HUES48 (cell line): ENCODE measurements around the gene UNKL.

Experiments used
- H3K27ac ChIP-seq: one replicate; pipeline ENCODE4 v1.7.0; 2013; ENCODE audit warnings: low read depth, low read length, inconsistent platforms
- H3K27me3 ChIP-seq: 2 replicates; pipeline ENCODE4 v1.6.1; 2013; ENCODE audit warnings: mild to moderate bottlenecking, low read length; ENCODE audit not compliant: control insufficient read depth, insufficient read depth
- H3K36me3 ChIP-seq: 2 replicates; pipeline ENCODE4 v1.6.1; 2013; ENCODE audit warnings: low read length; ENCODE audit not compliant: control insufficient read depth, insufficient read depth
- H3K4me1 ChIP-seq: 2 replicates; pipeline ENCODE4 v1.6.1; 2013; ENCODE audit warnings: mild to moderate bottlenecking, low read length; ENCODE audit not compliant: control insufficient read depth, insufficient read depth
- H3K4me3 ChIP-seq: 2 replicates; pipeline ENCODE4 v1.5.1; 2013; ENCODE audit warnings: mild to moderate bottlenecking, low read depth, low read length
- H3K9ac ChIP-seq: 2 replicates; pipeline ENCODE4 v1.6.1; 2013; ENCODE audit warnings: mild to moderate bottlenecking, low read depth, low read length, moderate library complexity
- H3K9me3 ChIP-seq: 2 replicates; pipeline ENCODE4 v1.6.1; 2013; ENCODE audit warnings: low read length; ENCODE audit not compliant: control insufficient read depth, insufficient read depth

The UNKL gene

GRCh38 chr16:1429631-1430030, 15.1 kb upstream of the UNKL start:
- Histone ChIP-seq H3K27me3 (no peaks in the 10 kb centered on the region), H3K27ac (no peak overlapping the region), H3K4me1 (no peaks in the 10 kb centered on the region), H3K9me3 (no peaks in the 10 kb centered on the region), H3K9ac (no peak overlapping the region), H3K4me3 (no peak overlapping the region), H3K36me3 (no peaks in the 10 kb centered on the region)

GRCh38 chr16:1429012-1429411, 14.5 kb upstream of the UNKL start:
- Histone ChIP-seq H3K4me1 (no peaks in the 10 kb centered on the region), H3K36me3 (no peaks in the 10 kb centered on the region), H3K27ac (no peak overlapping the region), H3K9ac (no peak overlapping the region), H3K9me3 (no peaks in the 10 kb centered on the region), H3K27me3 (no peaks in the 10 kb centered on the region), H3K4me3 (no peak overlapping the region)

- Histone ChIP-seq H3K9me3 (no peaks in the 10 kb centered on the region), H3K27ac (no peak overlapping the region), H3K9ac (no peak overlapping the region), H3K4me1 (no peaks in the 10 kb centered on the region), H3K36me3 (no peaks in the 10 kb centered on the region), H3K4me3 (no peak overlapping the region), H3K27me3 (no peaks in the 10 kb centered on the region)
These were observed 14.0 kb upstream of the UNKL start for GRCh38 chr16:1428511-1428910.

- Histone ChIP-seq H3K4me1 (no peaks in the 10 kb centered on the region), H3K27ac (no peak overlapping the region), H3K4me3 (no peak overlapping the region), H3K36me3 (no peaks in the 10 kb centered on the region), H3K27me3 (no peaks in the 10 kb centered on the region), H3K9me3 (no peaks in the 10 kb centered on the region), H3K9ac (peak overlapping the region; percentile 12; the same call in 1 of the 2 replicates)
These were observed 13.3 kb upstream of the UNKL start for GRCh38 chr16:1427473-1428461.

GRCh38 chr16:1426734-1427471, 12.4 kb upstream of the UNKL start:
- Histone ChIP-seq H3K4me3 (no peak overlapping the region), H3K27ac (no peak overlapping the region), H3K9me3 (no peaks in the 10 kb centered on the region), H3K36me3 (no peaks in the 10 kb centered on the region), H3K27me3 (no peaks in the 10 kb centered on the region), H3K9ac (no peak overlapping the region), H3K4me1 (no peaks in the 10 kb centered on the region)

GRCh38 chr16:1425616-1426370, 11.3 kb upstream of the UNKL start:
- H3K4me1 ChIP-seq, result no peaks in the 10 kb centered on the region
- no peaks in the 10 kb centered on the region for H3K36me3 ChIP-seq
- no peak overlapping the region for H3K4me3 ChIP-seq
- no peaks in the 10 kb centered on the region for H3K9me3 ChIP-seq
- no peak overlapping the region for H3K27ac ChIP-seq
- no peaks in the 10 kb centered on the region for H3K27me3 ChIP-seq
- no peak overlapping the region for H3K9ac ChIP-seq

- Histone ChIP-seq H3K4me1 (0 out of 2 replicates have a peak, but pooled peaks cover 5% of the 10 kb centered on the region), H3K36me3 (no peaks in the 10 kb centered on the region), H3K9me3 (no peaks in the 10 kb centered on the region), H3K27ac (no peak overlapping the region), H3K4me3 (no peak overlapping the region), H3K9ac (no peak overlapping the region), H3K27me3 (no peaks in the 10 kb centered on the region)
These were observed 9.5 kb upstream of the UNKL start for GRCh38 chr16:1424028-1424427.

- Histone ChIP-seq H3K4me3 (no peak overlapping the region), H3K9me3 (no peaks in the 10 kb centered on the region), H3K27me3 (no peaks in the 10 kb centered on the region), H3K36me3 (no peaks in the 10 kb centered on the region), H3K9ac (no peak overlapping the region), H3K27ac (no peak overlapping the region), H3K4me1 (0 out of 2 replicates have a peak, but pooled peaks cover 5% of the 10 kb centered on the region)
These were observed 7.6 kb upstream of the UNKL start for GRCh38 chr16:1422076-1422475.

- 0 out of 2 replicates have a peak, but pooled peaks cover 5% of the 10 kb centered on the region for H3K4me1 ChIP-seq
- peak overlapping the region; percentile 97 for H3K4me3 ChIP-seq
- H3K9me3 ChIP-seq, result no peaks in the 10 kb centered on the region
- H3K9ac ChIP-seq, result peak overlapping the region; percentile 85
- peak overlapping the region; percentile 76 for H3K27ac ChIP-seq
- H3K27me3 ChIP-seq, result no peaks in the 10 kb centered on the region
- no peaks in the 10 kb centered on the region for H3K36me3 ChIP-seq
These were observed 5.6 kb upstream of the UNKL start for GRCh38 chr16:1420111-1420539.

- H3K9me3 ChIP-seq, result no peaks in the 10 kb centered on the region
- peaks cover 4% of the 10 kb centered on the region; the same call in 1 of the 2 replicates for H3K36me3 ChIP-seq
- H3K27ac ChIP-seq, result peak overlapping the region; percentile 5
- no peak overlapping the region for H3K4me3 ChIP-seq
- H3K9ac ChIP-seq, result no peak overlapping the region
- no peaks in the 10 kb centered on the region for H3K27me3 ChIP-seq
- 0 out of 2 replicates have a peak, but pooled peaks cover 5% of the 10 kb centered on the region for H3K4me1 ChIP-seq
These were observed 2.0 kb upstream of the UNKL start for GRCh38 chr16:1416521-1416941.
